ENCODE data around the gene C2orf76. TPM values are rescaled to one million over a fixed set of nuclear protein-coding genes. Genes with fewer than 3 reads are reported as not detected.

The C2orf76 gene
- total and polyA plus RNA-seq, 2 donors (not counting 1 experiment from before 2014, with no cell fraction given), result 6.9 to 13.6 TPM

DNA sequence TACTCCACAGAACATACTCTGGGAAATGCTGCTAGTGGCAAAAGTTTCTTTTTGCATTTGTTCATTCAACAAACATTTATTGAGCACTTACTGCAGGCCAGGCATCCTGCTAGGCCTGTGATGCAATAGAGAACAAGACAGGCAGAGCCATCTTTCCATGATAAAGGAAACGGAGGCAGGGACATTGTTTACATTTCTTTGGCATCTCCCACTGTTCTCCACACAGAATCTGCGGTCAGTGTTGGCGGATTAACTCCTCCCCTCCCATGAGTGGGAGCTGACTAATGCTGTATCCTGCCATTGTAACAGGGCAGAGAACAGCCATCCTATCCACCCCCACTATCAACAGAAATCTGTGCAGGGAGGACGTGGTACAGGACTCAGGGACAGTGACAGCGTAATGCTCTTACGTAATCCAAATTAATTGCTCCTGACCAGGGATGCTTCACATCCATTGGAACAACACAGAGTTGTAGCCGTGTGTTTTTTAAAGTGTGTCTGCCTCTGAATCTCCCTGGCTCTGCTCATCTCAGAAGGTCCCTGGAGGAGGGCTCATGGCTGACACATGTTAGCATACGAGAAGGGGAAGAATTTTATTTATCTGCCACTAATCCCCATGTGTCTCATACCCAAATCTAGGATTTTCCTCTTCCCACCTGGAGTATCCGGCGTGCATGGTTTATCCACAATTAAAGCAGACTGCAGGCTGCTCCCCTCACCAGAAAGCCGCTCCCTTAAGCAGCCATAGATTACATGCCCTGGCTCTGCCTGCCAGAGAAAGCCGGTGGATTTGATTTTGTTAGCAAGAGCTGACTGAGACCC, 110.7 kb downstream of the C2orf76 start:
- no peaks in the 10 kb centered on the region for H3K36me3 ChIP-seq (replicated peaks in 1 of 2; ENCODE audit: control extremely low read depth in 1 of 2, control insufficient read depth in 1 of 2, extremely low read depth in 1 of 2, insufficient read depth in 2 of 2, low read length in 1 of 2)
- intact Hi-C loops (cut with micrococcal nuclease), result no loop called here
- POLR2A ChIA-PET, result no interaction called here
- H3K4me1 Mint-ChIP-seq, result no peaks in the 10 kb centered on the region
- no peaks in the 10 kb centered on the region for H3K9me3 ChIP-seq (ENCODE audit: control extremely low read depth in 1 of 3, control insufficient read depth in 2 of 3, insufficient read depth in 1 of 3, low read length in 2 of 3)
- no peak for ATAC-seq (ENCODE audit: low read depth)
- no peaks in the 10 kb centered on the region for H3K9me3 Mint-ChIP-seq (ENCODE audit: insufficient read depth)
- H3K9ac ChIP-seq (ENCODE audit: low read length), result no peak overlapping the region
- H3K4me1 ChIP-seq (ENCODE audit: control insufficient read depth in 2 of 2, insufficient read depth in 2 of 2, low read length in 2 of 2), result no peaks in the 10 kb centered on the region
- H3K27ac Mint-ChIP-seq, result no peak overlapping the region
- no peak for DNase-seq
- CTCF ChIA-PET, result no interaction called here
- H3K4me3 ChIP-seq (ENCODE audit: control extremely low read depth in 1 of 5, extremely low read depth in 1 of 5, insufficient read depth in 1 of 5, low read depth in 2 of 5, low read length in 4 of 5), result no peak overlapping the region
- WGBS (ENCODE audit: insufficient coverage), result 96% methylated on average over 8 of the region's 12 CpGs
- no peaks in the 10 kb centered on the region for H3K79me2 ChIP-seq (ENCODE audit: control insufficient read depth, insufficient read depth, low read length)
- H3K4me2 ChIP-seq (replicated peaks; ENCODE audit: low read depth, low read length, poor library complexity, severe bottlenecking), result no peak overlapping the region
- no peak overlapping the region for H3K27ac ChIP-seq (ENCODE audit: low read length in 2 of 2)
- H3K27me3 Mint-ChIP-seq, result no peaks in the 10 kb centered on the region
- no peak for TF ChIP-seq EZH2 (IDR thresholded peaks at IDR 0.05; ENCODE audit: borderline replicate concordance, insufficient read depth, low read depth, low read length, poor library complexity, severe bottlenecking)
- TF ChIP-seq, protein P1, sequence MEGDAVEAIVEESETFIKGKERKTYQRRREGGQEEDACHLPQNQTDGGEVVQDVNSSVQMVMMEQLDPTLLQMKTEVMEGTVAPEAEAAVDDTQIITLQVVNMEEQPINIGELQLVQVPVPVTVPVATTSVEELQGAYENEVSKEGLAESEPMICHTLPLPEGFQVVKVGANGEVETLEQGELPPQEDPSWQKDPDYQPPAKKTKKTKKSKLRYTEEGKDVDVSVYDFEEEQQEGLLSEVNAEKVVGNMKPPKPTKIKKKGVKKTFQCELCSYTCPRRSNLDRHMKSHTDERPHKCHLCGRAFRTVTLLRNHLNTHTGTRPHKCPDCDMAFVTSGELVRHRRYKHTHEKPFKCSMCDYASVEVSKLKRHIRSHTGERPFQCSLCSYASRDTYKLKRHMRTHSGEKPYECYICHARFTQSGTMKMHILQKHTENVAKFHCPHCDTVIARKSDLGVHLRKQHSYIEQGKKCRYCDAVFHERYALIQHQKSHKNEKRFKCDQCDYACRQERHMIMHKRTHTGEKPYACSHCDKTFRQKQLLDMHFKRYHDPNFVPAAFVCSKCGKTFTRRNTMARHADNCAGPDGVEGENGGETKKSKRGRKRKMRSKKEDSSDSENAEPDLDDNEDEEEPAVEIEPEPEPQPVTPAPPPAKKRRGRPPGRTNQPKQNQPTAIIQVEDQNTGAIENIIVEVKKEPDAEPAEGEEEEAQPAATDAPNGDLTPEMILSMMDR (IDR thresholded peaks at IDR 0.05), result no peak
- no peaks in the 10 kb centered on the region for H4K20me1 ChIP-seq (ENCODE audit: control insufficient read depth, insufficient read depth, low read length, poor library complexity, severe bottlenecking)
- no peak overlapping the region for H3K4me3 Mint-ChIP-seq
- no peaks in the 10 kb centered on the region for H3K27me3 ChIP-seq (replicated peaks in 1 of 4; ENCODE audit: control extremely low read depth in 1 of 4, control insufficient read depth in 3 of 4, insufficient read depth in 4 of 4, low read length in 3 of 4)
- no peak overlapping the region for H2AFZ ChIP-seq (ENCODE audit: insufficient read depth, low read depth, low read length, poor library complexity, severe bottlenecking)

DNA sequence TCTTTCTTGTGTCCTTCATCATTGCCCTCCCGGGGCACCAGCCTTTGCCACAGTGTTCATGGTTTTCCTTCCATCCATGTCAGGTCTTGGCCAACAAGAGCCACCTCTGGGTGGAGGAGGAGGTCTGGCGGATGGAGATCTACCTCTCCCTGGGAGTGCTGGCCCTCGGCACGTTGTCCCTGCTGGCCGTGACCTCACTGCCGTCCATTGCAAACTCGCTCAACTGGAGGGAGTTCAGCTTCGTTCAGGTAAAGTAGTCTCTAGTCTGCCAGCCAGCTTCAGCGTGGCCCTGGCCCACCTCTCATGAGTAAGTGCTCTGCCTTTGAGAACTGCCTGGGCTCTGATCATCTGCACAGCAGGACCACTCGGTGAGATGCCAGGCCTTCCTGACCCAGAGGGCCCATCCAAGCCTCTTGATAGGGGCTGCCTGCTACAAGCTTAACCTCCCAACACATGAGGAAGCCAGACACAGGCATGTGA, 112.0 kb downstream of the C2orf76 start:
- TF ChIP-seq, protein P1 (IDR thresholded peaks at IDR 0.05), result no peak
- no peak for TF ChIP-seq EZH2 (IDR thresholded peaks at IDR 0.05; ENCODE audit: borderline replicate concordance, insufficient read depth, low read depth, low read length, poor library complexity, severe bottlenecking)
- no peak overlapping the region for H2AFZ ChIP-seq (ENCODE audit: insufficient read depth, low read depth, low read length, poor library complexity, severe bottlenecking)
- Mint-ChIP-seq H3K4me3 (no peak overlapping the region), H3K27me3 (no peaks in the 10 kb centered on the region), H3K27ac (no peak overlapping the region), H3K4me1 (no peaks in the 10 kb centered on the region), H3K9me3 (ENCODE audit: insufficient read depth) (no peaks in the 10 kb centered on the region)
- POLR2A ChIA-PET, result no interaction called here
- H3K79me2 ChIP-seq (ENCODE audit: control insufficient read depth, insufficient read depth, low read length), result no peaks in the 10 kb centered on the region
- CTCF ChIA-PET, result no interaction called here
- no peaks in the 10 kb centered on the region for H3K9me3 ChIP-seq (ENCODE audit: control extremely low read depth in 1 of 3, control insufficient read depth in 2 of 3, insufficient read depth in 1 of 3, low read length in 2 of 3)
- no peak for ATAC-seq (ENCODE audit: low read depth)
- DNase-seq, result no peak
- no peaks in the 10 kb centered on the region for H4K20me1 ChIP-seq (ENCODE audit: control insufficient read depth, insufficient read depth, low read length, poor library complexity, severe bottlenecking)
- H3K27ac ChIP-seq (ENCODE audit: low read length in 2 of 2), result no peak overlapping the region
- H3K36me3 ChIP-seq (replicated peaks in 1 of 2; ENCODE audit: control extremely low read depth in 1 of 2, control insufficient read depth in 1 of 2, extremely low read depth in 1 of 2, insufficient read depth in 2 of 2, low read length in 1 of 2), result no peaks in the 10 kb centered on the region
- no peak overlapping the region for H3K9ac ChIP-seq (ENCODE audit: low read length)
- intact Hi-C loops (cut with micrococcal nuclease), result no loop called here
- H3K4me1 ChIP-seq (ENCODE audit: control insufficient read depth in 2 of 2, insufficient read depth in 2 of 2, low read length in 2 of 2), result no peaks in the 10 kb centered on the region
- 96% methylated on average over 9 of the region's 10 CpGs for WGBS (ENCODE audit: insufficient coverage)
- no peak overlapping the region for H3K4me2 ChIP-seq (replicated peaks; ENCODE audit: low read depth, low read length, poor library complexity, severe bottlenecking)
- no peak overlapping the region for H3K4me3 ChIP-seq (ENCODE audit: control extremely low read depth in 1 of 5, extremely low read depth in 1 of 5, insufficient read depth in 1 of 5, low read depth in 2 of 5, low read length in 4 of 5)
- no peaks in the 10 kb centered on the region for H3K27me3 ChIP-seq (replicated peaks in 1 of 4; ENCODE audit: control extremely low read depth in 1 of 4, control insufficient read depth in 3 of 4, insufficient read depth in 4 of 4, low read length in 3 of 4)
